GM19397 (cell line): ENCODE results near the gene PPP2R5D.
A peak's percentile ranks its signal among the peaks of the same experiment; 100 is the strongest.
"Not testable (repeated sequence)": the region's sequence is repeated elsewhere in the genome, so short reads cannot be mapped to it uniquely, and the experiment has no call there.

Experiments
- ATAC-seq: cut with Tn5 transposase; IDR thresholded peaks from one replicate; pipeline ENCODE4 v1.9.1; 2021; ENCODE audit warnings: mild to moderate bottlenecking, moderate library complexity; ENCODE audit not compliant: unreplicated experiment

The PPP2R5D gene

GRCh38 chr6:42984001-42984923 lies at the start of gene PPP2R5D:
PPP2R5D (plus strand) TSS chr6:42984570; CDS start chr6:42984678, 108 bp downstream.
- ATAC-seq, result peak; percentile 92

DNA sequence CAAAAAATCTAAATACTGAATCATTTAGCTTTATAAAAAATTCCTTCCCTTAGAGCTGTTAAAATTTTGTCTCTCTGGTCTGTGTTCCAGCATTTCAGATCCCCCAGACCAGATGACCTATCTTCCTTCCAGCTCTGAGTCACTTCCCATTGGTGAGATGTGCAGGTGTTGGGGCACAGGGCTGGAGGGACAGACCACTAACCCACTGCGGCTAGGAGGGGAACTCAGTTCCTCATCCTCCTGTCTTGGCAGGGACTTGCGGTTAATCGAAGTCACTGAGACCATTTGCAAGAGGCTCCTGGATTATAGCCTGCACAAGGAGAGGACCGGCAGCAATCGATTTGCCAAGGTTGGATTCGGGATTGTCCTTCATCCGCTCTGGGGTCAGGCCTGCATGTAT lies 49.0 kb upstream of the PPP2R5D start:
- no peak for ATAC-seq

DNA sequence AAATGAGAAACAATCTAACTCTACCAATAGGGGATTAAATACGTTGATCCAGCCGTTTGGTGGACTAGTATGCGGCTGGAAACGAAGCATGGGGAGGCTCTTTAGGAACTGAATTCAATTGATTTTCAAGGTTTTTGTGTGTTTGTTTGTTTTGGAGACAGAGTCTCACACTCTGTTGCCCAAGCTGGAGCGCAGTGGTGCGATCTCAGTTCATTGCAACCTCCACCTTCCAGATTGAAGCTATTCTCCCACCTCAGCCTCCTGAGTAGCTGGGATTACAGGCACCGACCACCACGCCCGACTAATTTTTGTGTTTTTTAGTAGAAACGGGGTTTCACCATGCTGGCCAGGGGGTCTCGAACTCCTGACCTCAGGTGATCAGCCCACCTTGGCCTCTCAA lies 48.0 kb upstream of the PPP2R5D start:
- ATAC-seq, result no peak

- ATAC-seq, result no peak
Observed at GRCh38 chr6:42937548-42938427, 46.6 kb upstream of the PPP2R5D start.

- ATAC-seq, result no peak
Observed at GRCh38 chr6:42938428-42938796, 46.0 kb upstream of the PPP2R5D start.

GRCh38 chr6:42938987-42939809 lies 45.2 kb upstream of the PPP2R5D start:
- ATAC-seq, result no peak

DNA sequence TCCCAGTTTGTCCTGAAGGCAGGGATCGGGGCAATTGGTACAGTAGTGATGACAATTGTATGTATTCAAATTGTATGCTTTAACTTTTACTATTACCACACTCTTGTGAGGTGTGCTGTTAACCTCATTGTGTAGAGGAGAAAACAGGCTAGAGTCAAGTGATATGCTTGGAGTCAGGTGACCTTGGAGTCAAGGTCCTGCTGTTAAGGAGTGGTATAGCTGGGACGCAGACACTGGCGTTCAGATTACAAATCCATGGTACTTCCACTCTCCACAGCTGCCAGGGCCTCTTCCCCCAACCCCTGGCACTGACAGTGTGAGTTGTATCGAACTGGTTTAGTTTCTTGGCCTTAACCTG lies 44.6 kb upstream of the PPP2R5D start:
- ATAC-seq, result no peak

DNA sequence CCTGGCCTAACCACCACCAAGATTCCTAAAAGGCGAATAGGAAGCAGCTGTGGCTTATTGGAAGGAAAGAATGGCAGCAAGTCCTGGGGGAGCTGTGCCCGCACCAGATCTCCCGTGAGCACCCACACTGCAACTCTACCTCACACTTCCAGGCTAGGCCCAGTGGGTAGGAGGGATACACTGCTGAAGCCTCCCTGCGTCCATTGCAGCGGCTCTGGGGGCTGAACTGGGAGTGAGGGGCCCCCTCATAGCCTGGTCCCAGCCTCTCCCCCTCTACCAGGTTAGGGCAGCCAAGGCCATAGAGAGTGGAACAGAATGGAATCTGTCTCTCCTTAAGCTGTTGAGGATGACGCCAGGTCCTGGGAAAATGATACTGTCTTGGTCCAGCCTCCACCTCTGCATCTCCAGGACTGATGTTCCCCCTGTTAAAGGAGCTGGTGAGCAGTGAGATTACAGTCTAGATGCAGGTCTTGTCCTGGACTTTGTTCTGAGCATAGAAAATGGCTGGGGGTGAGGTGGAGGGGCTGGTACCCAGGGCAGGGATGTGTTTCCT lies 43.8 kb upstream of the PPP2R5D start:
- ATAC-seq, result no peak

- ATAC-seq, result not testable (repeated sequence)
Observed at GRCh38 chr6:42941356-42941755, 43.0 kb upstream of the PPP2R5D start.

GRCh38 chr6:42942444-42942843 lies 41.9 kb upstream of the PPP2R5D start:
- no peak for ATAC-seq

- ATAC-seq, result no peak
Observed at GRCh38 chr6:42947950-42948349, 36.4 kb upstream of the PPP2R5D start.

DNA sequence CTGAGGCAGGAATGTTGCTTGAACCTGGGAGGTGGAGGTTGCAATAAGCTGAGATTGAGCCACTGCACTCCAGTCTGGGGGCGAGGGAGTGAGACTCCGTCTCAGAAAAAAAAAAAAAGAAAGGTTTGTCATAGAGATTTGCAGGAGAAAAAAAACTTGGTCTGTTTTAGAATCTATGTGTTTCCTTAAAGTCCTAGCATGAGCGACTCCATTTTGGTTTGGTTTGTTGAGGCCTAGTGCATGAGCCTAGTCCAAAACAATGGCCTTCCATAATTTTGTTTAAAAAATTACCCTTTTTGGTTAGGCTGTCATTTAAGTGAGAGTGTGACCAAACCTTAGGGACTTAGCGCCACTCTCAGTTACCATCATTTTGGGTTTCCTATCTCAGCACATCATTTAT lies 32.0 kb upstream of the PPP2R5D start:
- ATAC-seq, result no peak

DNA sequence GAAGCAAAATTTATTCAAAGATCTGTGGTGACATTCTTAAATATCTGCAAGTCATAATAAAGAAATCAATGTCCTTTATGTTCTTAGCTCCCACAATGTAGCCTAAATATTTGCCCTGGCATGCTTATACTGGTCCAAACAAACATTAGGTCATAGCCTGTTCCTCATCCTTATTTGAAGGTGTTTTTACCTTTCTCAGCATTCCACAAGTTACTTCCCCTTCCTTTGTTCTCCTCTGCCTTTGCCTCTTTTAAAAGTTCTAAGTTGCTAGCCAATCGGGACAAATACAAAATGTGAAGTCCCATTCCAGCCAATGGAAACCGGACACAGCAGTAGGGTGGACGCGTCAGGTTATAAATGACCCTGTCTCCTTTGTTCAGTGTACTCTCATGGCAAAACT lies 30.0 kb upstream of the PPP2R5D start:
- not testable (repeated sequence) for ATAC-seq

GRCh38 chr6:42958125-42958524 lies 26.2 kb upstream of the PPP2R5D start:
- no peak for ATAC-seq

- no peak for ATAC-seq
Observed at GRCh38 chr6:42959917-42960242, 24.5 kb upstream of the PPP2R5D start.

DNA sequence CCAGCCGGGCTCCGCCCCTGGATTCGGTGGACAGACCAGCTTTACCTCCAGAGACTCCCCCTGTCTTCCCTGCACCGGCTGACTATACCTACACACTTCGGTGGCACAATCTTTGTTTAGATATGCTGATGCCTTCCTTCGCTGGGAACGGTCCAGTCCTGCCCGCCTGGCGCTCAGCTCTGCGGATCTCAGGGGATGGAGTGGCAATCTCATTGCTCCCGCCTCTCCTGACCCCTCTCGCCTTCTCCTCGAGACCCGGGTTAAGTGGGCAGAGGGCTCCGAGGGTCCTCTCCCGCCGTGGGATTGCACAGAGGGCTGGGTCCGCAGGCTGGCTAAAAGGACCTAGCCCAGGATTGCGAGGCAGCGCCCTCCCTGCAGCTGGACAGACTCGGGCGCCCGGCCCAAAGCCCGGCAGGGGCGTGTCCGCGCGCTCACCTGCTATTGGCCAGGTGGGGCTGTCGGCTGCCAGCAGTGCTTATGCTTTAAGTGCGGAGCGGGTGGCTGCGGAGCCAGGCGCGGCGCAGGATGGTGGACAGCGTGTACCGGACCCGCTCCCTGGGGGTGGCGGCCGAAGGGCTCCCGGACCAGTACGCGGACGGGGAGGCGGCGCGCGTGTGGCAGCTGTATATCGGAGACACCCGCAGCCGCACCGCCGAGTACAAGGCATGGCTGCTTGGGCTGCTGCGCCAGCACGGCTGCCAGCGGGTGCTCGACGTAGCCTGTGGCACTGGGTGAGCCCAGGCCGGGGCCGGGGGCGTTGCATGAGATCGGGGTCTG lies 23.9 kb upstream of the PPP2R5D start, which contains the start of gene GNMT:
Gene GNMT (plus strand): TSS at position 512 of the 777 bp plus-strand sequence. CDS start 14 bp downstream, at position 526.
- no peak for ATAC-seq

DNA sequence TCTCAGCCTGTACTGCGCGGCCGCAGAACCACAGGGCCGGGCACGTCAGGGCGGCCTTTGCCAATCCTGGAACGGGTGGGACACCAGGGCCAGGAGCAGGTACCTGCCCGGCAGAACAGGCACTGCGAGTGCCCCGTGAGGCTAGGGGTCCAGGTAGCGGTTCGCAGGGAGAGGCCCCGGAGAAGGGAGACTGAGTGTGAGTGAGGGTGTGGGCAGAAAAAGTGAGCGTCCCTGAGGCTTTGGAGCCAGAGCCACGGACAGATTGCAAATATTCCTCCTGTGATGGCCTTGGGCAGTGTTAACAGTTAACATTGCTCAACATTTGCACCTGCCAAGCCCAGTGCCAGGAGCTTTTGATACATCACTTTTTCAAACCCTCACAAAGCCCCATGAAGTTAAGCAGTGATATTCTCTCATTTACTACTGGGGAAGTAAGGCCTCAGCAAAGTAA lies 23.3 kb upstream of the PPP2R5D start:
- ATAC-seq, result no peak

GRCh38 chr6:42962096-42962495 lies 22.3 kb upstream of the PPP2R5D start:
- ATAC-seq, result no peak

GRCh38 chr6:42962502-42963178 lies 21.7 kb upstream of the PPP2R5D start:
- ATAC-seq, result no peak
